ENCODE measurements around the gene SLC38A2.
A peak's percentile ranks its signal among the peaks of the same experiment; 100 is the strongest.

SLC38A2 gene

GRCh38 chr12:46373301-46374296 is 1.0 kb upstream of the SLC38A2 start:
- DNase-seq: no peak

- DNase-seq: peak; percentile 63
These were observed 642 bp downstream of the SLC38A2 start for GRCh38 chr12:46371718-46372543.

- DNase-seq: peak; percentile 84
These were observed 1.5 kb downstream of the SLC38A2 start for GRCh38 chr12:46370792-46371717.

- no peak for DNase-seq
These were observed 2.2 kb downstream of the SLC38A2 start for GRCh38 chr12:46370380-46370734.

GRCh38 chr12:46369474-46370379 is 2.8 kb downstream of the SLC38A2 start:
- DNase-seq: no peak

GRCh38 chr12:46369095-46369473 is 3.5 kb downstream of the SLC38A2 start:
- no peak for DNase-seq

GRCh38 chr12:46368684-46369083 is 3.9 kb downstream of the SLC38A2 start:
- no peak for DNase-seq

GRCh38 chr12:46368138-46368537 is 4.4 kb downstream of the SLC38A2 start:
- DNase-seq: no peak

GRCh38 chr12:46367351-46368029 is 5.1 kb downstream of the SLC38A2 start:
- DNase-seq: no peak

- no peak for DNase-seq
These were observed 5.8 kb downstream of the SLC38A2 start for GRCh38 chr12:46366771-46367170.

- DNase-seq: no peak
These were observed 6.6 kb downstream of the SLC38A2 start for GRCh38 chr12:46365951-46366379.

- DNase-seq: no peak
These were observed 7.6 kb downstream of the SLC38A2 start for GRCh38 chr12:46364777-46365580.

GRCh38 chr12:46364300-46364696 is 8.3 kb downstream of the SLC38A2 start:
- DNase-seq: no peak

- no peak for DNase-seq
These were observed 8.8 kb downstream of the SLC38A2 start for GRCh38 chr12:46363582-46364299.

- no peak for DNase-seq
These were observed 9.5 kb downstream of the SLC38A2 start for GRCh38 chr12:46362895-46363581.

- DNase-seq: no peak
These were observed 10.9 kb downstream of the SLC38A2 start for GRCh38 chr12:46361667-46362034.

GRCh38 chr12:46360908-46361666 is 11.5 kb downstream of the SLC38A2 start:
- DNase-seq: no peak

GRCh38 chr12:46360370-46360769 is 12.2 kb downstream of the SLC38A2 start:
- DNase-seq: no peak

All from NCI-H774 (cell line).